GM12865 (cell line): Measurements from ENCODE around the gene SLC2A3.
"Not testable (repeated sequence)": the region's sequence is repeated elsewhere in the genome, so short reads cannot be mapped to it uniquely, and the experiment has no call there.

Experiments used
- DNase-seq: peaks from one replicate; pipeline ENCODE4 v3.0.0; 2010; ENCODE audit warnings: low read depth
- H3K4me3 ChIP-seq: 2 replicates; pipeline ENCODE4 v1.5.1; 2011; ENCODE audit warnings: mild to moderate bottlenecking, low read depth, low read length, control low read depth
- CTCF ChIP-seq: IDR thresholded peaks from 2 replicates; pipeline ENCODE4 v1.5.1; 2011; ENCODE audit warnings: low read length, control low read depth, low read depth, inconsistent platforms; ENCODE audit not compliant: insufficient read depth; ENCODE audit errors: missing control alignments

The SLC2A3 gene

GRCh38 chr12:7959278-7959677, 23.3 kb upstream of the SLC2A3 start:
- 0 out of 2 replicates have a peak overlapping the region, but pooled peaks have one; percentile 80 for H3K4me3 ChIP-seq
- DNase-seq, result no peak
- TF ChIP-seq CTCF, result no peak

- H3K4me3 ChIP-seq, DNase-seq: not testable (repeated sequence)
Measured at GRCh38 chr12:7954877-7955276, 18.9 kb upstream of the SLC2A3 start.

- DNase-seq, H3K4me3 ChIP-seq: not testable (repeated sequence)
Measured at GRCh38 chr12:7954418-7954817, 18.4 kb upstream of the SLC2A3 start.

- not testable (repeated sequence) for DNase-seq, H3K4me3 ChIP-seq
Measured at GRCh38 chr12:7953912-7954311, 17.9 kb upstream of the SLC2A3 start.

- no peak for DNase-seq
- no peak for TF ChIP-seq CTCF
- H3K4me3 ChIP-seq, result no peak overlapping the region
Measured at GRCh38 chr12:7951671-7952070, 15.7 kb upstream of the SLC2A3 start.

- DNase-seq, result not testable (repeated sequence)
Measured at GRCh38 chr12:7950230-7950943, 14.4 kb upstream of the SLC2A3 start.

GRCh38 chr12:7948589-7949260, 12.7 kb upstream of the SLC2A3 start:
- H3K4me3 ChIP-seq, result no peak overlapping the region
- TF ChIP-seq CTCF, result no peak
- DNase-seq, result no peak

More at GRCh38 chr12:7950230-7950943, 14.4 kb upstream of the SLC2A3 start:
- not testable (repeated sequence) for H3K4me3 ChIP-seq

- no peak for DNase-seq
- TF ChIP-seq CTCF, result no peak
Measured at GRCh38 chr12:7947011-7947410, 11.0 kb upstream of the SLC2A3 start.

GRCh38 chr12:7944760-7945159, 8.8 kb upstream of the SLC2A3 start:
- DNase-seq, H3K4me3 ChIP-seq: not testable (repeated sequence)

More at GRCh38 chr12:7947011-7947410, 11.0 kb upstream of the SLC2A3 start:
- H3K4me3 ChIP-seq, result no peak overlapping the region
